ENCODE data around the gene FAM81A.

- TF ChIP-seq, protein P1, sequence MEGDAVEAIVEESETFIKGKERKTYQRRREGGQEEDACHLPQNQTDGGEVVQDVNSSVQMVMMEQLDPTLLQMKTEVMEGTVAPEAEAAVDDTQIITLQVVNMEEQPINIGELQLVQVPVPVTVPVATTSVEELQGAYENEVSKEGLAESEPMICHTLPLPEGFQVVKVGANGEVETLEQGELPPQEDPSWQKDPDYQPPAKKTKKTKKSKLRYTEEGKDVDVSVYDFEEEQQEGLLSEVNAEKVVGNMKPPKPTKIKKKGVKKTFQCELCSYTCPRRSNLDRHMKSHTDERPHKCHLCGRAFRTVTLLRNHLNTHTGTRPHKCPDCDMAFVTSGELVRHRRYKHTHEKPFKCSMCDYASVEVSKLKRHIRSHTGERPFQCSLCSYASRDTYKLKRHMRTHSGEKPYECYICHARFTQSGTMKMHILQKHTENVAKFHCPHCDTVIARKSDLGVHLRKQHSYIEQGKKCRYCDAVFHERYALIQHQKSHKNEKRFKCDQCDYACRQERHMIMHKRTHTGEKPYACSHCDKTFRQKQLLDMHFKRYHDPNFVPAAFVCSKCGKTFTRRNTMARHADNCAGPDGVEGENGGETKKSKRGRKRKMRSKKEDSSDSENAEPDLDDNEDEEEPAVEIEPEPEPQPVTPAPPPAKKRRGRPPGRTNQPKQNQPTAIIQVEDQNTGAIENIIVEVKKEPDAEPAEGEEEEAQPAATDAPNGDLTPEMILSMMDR (IDR thresholded peaks at IDR 0.05), result no peak
- TF ChIP-seq POLR2A (IDR thresholded peaks at IDR 0.05), result no peak
Observed at GRCh38 chr15:59553879-59554735, 116.1 kb downstream of the FAM81A start.
